GM18861 (cell line): ENCODE results near the gene LMF1.
"Not testable (repeated sequence)": the region's sequence is repeated elsewhere in the genome, so short reads cannot be mapped to it uniquely, and the experiment has no call there.

ENCODE experiments used
- ATAC-seq: cut with Tn5 transposase; IDR thresholded peaks from one replicate; pipeline ENCODE4 v1.9.1; 2021; ENCODE audit not compliant: unreplicated experiment

Gene LMF1

GRCh38 chr16:951660-952301 lies 19.0 kb downstream of the LMF1 start:
- ATAC-seq = no peak

DNA sequence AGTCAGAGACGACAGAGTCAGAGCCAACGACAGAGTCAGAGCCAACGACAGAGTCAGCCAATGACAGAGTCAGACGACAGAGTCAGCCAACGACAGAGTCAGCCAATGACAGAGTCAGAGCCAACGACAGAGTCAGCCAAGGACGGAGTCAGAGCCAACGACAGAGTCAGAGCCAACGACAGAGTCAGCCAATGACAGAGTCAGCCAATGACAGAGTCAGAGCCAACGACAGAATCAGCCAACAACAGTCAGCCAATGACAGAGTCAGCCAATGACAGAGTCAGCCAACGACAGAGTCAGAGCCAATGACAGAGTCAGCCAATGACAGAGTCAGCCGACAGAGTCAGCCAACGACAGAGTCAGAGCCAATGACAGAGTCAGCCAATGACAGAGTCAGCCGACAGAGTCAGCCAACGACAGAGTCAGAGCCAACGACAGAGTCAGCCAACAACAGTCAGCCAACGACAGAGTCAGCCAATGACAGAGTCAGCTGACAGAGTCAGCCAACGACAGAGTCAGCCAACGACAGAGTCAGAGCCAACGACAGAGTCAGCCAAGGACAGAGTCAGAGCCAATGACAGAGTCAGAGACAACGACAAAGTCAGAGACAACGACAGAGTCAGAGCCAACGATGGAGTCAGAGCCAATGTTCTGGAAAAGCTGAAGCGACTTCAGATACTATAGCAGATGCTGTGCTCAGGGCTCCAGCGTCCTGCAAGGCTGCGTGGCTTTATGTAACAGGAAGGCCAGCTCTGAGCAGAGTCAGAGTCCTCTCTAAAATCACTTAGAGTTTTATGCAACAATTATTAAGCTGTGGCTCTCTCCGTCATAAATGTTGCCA lies 19.8 kb downstream of the LMF1 start:
- ATAC-seq = not testable (repeated sequence)

- not testable (repeated sequence) for ATAC-seq
These were observed 22.0 kb downstream of the LMF1 start for GRCh38 chr16:948767-949166.

DNA sequence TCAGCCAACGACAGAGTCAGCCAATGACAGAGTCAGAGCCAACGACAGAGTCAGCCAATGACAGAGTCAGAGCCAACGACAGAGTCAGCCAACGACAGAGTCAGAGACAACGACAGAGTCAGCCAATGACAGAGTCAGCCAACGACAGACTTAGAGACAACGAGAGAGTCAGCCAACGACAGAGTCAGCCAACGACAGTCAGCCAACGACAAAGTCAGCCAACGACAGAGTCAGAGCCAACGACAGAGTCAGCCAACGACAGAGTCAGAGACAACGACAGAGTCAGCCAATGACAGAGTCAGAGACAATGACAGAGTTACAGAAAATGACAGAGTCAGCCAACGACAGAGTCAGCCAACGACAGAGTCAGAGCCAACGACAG lies 22.9 kb downstream of the LMF1 start:
- not testable (repeated sequence) for ATAC-seq

GRCh38 chr16:947255-947921 lies 23.4 kb downstream of the LMF1 start:
- ATAC-seq = no peak

DNA sequence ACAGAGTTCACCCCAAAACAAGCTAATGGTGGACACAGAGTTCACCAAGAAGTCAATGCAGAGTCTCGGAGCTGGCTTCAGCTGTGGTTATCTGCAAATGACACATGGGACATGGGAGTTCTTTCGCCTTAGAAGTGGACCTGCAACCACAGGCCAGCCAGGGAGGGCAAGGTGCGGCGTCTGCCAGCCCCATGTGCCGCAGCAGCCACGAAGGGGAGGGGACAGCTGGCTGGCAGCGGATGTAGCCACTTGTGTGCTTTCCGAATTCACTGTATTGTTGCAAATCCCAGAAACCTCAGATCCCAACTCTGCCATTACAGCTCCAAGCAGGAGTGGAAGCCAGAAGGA lies 24.8 kb downstream of the LMF1 start:
- ATAC-seq = no peak

DNA sequence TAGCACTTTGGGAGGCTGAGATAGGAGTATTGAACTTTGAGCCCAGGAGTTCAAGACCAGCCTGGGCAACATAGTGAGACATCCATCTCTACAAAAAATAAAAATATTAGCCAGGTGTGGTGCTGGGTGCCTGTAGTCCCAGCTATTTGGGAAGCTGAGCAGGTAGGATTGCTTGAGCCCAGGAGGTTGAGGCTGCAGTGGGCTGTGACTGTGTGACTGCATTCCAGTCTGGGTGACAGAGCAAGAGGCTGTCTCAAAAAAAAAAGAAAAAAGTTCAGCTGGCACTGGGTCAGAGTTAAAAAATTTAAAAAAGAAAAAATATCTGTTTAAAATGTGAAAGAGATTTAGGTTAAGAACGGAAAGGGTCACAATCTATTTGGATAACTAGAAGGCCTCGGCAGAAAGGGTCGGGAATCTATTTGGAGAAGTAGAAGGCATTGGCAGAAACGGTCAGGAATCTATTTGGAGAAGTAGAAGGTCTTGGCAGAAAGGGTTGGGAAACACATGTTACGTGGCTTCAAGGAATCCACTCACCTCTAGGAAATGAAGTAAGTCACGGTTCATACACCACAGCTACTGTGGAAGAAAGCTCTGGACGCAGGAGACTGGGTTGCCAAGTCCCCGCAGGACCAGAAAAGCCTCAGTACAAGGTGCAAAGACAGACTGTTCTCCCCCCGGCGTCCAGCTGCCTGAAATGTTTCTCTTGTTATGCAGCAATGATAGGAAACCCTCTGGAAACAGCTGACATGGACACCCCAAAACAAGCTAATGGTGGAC lies 25.3 kb downstream of the LMF1 start:
- no peak for ATAC-seq

GRCh38 chr16:943971-944370 lies 26.8 kb downstream of the LMF1 start:
- ATAC-seq = no peak

DNA sequence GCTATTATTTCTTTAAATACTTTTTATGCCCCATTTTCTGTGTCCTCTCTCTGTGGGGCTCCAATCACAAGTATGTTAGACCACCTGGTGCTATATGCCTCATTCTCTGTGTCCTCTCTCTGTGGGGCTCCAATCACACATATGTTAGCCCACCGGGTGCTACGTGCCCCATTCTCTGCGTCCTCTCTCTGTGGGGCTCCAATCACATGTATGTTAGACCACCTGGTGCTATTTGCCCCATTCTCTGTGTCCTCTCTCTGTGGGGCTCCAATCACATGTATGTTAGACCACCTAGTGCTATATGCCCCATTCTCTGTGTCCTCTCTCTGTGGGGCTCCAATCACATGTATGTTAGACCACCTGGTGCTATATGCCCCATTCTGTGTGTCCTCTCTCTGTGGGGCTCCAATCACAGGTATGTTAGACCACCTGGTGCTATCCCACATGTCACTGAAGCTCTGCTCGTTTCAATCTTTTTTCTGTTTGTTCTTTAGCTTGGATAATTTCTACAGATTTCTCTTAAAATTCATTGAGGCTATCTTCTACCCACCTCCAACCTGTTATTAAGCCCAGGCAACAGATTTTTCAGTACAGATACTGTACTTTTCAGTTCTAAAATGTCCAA lies 28.2 kb downstream of the LMF1 start:
- no peak for ATAC-seq

- no peak for ATAC-seq
These were observed 30.8 kb downstream of the LMF1 start for GRCh38 chr16:939941-940340.

DNA sequence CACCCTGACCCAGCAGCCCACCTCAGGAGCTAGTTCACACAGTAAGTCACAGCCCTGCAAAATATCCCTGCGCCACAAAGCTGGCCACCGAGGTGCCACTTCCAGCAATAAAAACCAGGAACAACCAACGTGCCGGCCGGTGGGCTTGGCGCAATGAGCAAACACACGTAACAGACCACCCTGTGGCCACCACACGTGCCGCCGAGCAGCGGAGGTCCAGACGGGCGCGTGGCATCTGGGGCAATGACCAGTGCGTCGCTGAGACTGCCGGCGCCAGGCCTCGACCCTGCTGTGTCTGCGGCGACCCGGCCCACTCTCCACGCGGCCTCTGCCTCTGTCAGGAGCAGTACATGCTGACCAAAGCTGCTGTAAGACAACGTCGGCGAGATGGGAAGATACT lies 31.5 kb downstream of the LMF1 start:
- ATAC-seq = no peak

- no peak for ATAC-seq
These were observed 32.0 kb downstream of the LMF1 start for GRCh38 chr16:938752-939151.

- no peak for ATAC-seq
These were observed 32.6 kb downstream of the LMF1 start for GRCh38 chr16:938136-938535.

DNA sequence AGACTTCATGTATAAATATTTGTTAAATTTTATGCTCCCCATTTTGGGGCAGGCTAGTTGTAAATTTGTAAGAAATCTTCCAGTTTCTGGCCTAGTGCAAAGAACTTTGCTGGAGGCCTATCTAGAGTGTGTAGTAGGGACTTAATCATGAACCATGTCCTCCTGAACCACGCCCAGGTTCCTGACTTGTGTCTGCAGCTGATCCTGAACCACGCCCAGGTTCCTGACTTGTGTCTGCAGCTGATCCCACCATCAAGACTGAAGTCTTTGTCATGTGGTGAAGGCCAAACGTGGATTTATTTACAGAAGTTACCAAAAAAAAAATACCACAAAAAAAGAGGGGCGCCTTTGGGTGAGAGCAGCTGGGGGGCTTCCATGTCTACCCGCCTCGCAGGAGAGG lies 33.1 kb downstream of the LMF1 start:
- ATAC-seq = no peak

DNA sequence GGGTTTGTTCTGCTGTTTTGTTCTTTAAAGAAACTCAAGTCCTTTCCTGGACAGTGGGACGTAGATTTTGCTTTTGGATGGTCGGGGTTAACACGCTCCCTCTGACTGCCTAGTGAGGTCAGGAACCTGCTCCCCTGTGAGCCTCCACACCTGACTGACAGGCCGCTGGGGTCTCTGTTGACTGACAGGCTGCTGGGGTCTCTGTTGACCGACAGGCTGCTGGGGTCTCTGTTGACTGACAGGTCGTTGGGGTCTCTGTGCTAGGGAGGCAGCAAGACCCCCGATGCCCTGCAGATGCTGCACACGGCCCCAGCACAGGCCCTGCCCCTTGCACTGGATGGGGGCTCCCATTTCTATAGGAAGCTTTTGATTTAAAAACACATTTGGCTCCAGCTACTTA lies 33.5 kb downstream of the LMF1 start:
- no peak for ATAC-seq

DNA sequence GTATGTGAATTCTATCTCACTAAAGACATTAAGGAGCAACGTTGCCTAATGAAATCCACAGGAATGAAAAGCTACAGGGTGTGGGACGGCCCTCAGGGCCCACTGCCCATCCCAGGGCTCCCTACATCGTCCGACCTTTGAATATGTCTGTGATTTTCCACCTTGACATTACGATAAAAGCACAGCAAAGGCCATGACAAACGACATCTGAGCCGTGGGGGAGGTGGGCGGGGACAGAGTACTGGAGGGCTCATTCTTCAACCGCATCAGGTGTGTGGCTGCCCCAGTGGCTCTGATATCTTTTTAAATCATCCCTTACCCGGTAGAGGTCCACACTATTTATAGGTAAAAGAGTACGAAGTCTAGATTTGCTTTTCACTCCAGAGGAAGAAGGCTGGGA lies 35.1 kb downstream of the LMF1 start:
- ATAC-seq = no peak

- ATAC-seq = no peak
These were observed 36.6 kb downstream of the LMF1 start for GRCh38 chr16:934178-934577.

DNA sequence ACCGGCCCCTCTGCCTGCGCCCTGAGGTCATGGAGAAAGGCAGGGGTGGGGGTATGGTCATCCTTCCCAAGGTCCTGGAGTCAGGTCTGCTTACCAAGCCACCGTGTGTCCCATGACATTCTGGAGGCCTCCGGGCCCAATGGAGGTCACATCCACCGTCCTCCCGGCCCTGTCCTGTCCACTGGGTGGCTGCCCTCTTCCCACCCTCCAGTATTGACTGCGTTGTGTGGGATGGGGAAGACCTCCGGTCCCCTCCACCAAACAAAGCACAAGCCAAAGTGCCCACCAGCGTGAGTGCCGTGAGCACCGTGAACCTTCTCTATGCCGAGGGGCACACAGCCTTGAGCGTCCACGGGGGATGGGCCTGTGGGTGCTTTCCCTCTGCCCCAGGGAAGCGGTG lies 37.2 kb downstream of the LMF1 start:
- no peak for ATAC-seq

DNA sequence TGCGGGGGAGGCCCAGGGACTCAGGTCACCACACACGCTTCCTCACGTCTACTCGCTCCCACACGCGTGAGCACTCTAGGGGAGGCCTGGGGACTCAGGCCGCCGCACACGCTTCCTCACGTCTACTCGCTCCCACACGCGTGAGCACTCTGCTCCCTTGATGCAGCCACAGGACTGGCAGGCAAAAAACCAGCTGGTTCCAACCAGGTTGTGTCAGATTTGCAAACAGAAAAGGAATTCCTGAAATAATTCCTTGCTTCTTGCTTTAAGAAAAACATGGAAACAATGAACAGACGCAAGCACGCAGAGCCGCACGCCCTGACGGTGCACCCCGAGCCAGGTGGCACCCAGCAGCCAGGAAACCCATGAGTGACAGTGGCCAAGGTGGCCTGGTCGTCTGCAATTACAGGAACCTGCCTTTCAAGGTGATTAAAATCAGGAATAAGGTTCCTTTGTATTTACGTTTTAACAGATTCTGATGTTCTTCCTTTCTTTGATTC lies 37.9 kb downstream of the LMF1 start:
- ATAC-seq = no peak

DNA sequence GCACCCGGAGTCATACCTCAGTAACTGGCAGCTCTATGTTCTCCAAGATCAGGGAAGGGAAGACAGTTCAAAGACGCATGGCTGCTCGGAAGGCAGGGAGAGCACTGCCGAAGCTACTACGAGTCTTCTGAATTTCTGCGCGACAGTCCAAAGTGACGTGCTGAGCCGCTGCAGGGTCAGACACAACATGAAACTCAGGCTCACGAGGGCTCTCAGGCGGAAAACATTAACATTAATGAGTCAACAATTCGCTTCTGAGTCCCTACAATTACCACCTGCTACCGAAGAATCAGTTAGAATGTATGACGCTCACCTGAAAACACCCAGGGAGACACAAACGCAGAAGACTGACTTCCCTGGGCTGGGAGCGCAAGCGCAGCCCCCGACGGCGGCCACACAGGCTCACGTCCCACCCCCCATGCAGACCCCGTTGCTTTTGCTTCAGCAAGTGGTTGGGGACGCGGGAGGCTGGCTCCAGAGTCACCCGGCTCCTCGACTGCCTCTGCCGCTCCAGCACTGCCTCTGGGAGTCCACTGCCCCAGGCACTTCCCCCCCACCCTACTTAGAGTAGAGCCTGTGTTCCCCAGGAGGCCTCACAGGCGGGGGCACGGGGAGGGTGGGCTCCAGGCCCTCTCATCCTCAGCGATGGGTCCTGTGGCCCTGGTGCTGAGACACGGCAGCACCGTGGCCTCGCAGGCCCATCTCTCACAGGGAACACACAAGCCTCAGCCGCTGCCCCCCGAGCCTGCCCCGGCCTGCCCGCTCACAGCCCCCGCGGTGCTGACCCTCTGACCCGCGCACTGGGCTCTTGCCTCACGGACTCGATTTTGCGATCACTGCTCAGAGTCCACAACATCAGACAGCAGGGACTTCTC lies 38.9 kb downstream of the LMF1 start:
- no peak for ATAC-seq
